ENCODE data around the gene TLL1.

The TLL1 gene

GRCh38 chr4:165877286-165877685 lies 4.2 kb downstream of the TLL1 start:
- no peak overlapping the region for H3K4me3 ChIP-seq (ENCODE audit: low read depth, low read length)
- no peak for TF ChIP-seq CTCF (IDR thresholded peaks at IDR 0.05; ENCODE audit: borderline replicate concordance, insufficient read depth, low read depth, low read length)

GRCh38 chr4:165879641-165880040 lies 6.6 kb downstream of the TLL1 start:
- no peak overlapping the region for H3K4me3 ChIP-seq (ENCODE audit: low read depth, low read length)
- no peak for TF ChIP-seq CTCF (IDR thresholded peaks at IDR 0.05; ENCODE audit: borderline replicate concordance, insufficient read depth, low read depth, low read length)

DNA sequence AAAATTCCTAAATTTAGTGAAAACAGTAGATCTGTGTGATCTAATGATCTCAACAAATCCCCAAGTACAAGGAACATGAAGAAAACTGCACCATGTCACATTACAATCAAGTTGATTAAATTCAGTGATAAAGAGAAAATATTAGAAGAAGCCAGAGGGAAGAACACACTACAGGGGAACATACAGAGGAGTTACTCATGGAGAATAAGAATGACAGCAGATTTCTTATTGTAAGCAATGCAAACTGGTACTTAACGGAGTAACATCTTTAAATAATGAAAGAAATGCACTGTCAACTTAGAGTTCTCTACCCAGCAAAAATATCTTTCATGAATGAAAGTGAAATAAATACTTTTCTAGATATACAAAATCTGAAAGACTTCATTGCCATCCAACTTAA lies 21.1 kb downstream of the TLL1 start:
- no peak for TF ChIP-seq CTCF (IDR thresholded peaks at IDR 0.05; ENCODE audit: borderline replicate concordance, insufficient read depth, low read depth, low read length)
- H3K4me3 ChIP-seq (ENCODE audit: low read depth, low read length), result no peak overlapping the region

- no peak overlapping the region for H3K4me3 ChIP-seq (ENCODE audit: low read depth, low read length)
- no peak for TF ChIP-seq CTCF (IDR thresholded peaks at IDR 0.05; ENCODE audit: borderline replicate concordance, insufficient read depth, low read depth, low read length)
These were observed 32.5 kb downstream of the TLL1 start for GRCh38 chr4:165905405-165906027.

DNA sequence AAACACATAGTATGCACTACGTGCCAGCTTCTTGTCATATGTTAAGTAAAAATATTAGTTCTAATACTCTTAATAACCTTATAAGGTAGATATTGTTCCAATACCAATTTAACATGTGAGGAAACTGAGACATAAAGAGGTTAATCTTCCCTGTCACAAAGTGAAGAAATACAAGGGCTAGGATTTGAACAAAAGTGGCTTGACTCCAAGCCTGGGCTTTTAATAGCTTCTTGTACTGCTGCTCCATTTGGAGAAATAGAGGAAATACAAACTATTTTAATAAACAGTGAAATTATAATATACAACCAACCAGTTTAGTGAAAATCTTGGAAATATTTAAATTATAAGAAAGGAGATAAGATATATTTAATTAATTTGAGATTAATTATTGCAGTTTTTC lies 33.2 kb downstream of the TLL1 start:
- no peak overlapping the region for H3K4me3 ChIP-seq (ENCODE audit: low read depth, low read length)
- no peak for TF ChIP-seq CTCF (IDR thresholded peaks at IDR 0.05; ENCODE audit: borderline replicate concordance, insufficient read depth, low read depth, low read length)

- TF ChIP-seq CTCF (IDR thresholded peaks at IDR 0.05; ENCODE audit: borderline replicate concordance, insufficient read depth, low read depth, low read length), result no peak
These were observed 36.9 kb downstream of the TLL1 start for GRCh38 chr4:165909947-165910346.

GRCh38 chr4:165915215-165915614 lies 42.2 kb downstream of the TLL1 start:
- TF ChIP-seq CTCF (IDR thresholded peaks at IDR 0.05; ENCODE audit: borderline replicate concordance, insufficient read depth, low read depth, low read length), result no peak

More at GRCh38 chr4:165909947-165910346, 36.9 kb downstream of the TLL1 start:
- H3K4me3 ChIP-seq (ENCODE audit: low read depth, low read length), result no peak overlapping the region

More at GRCh38 chr4:165915215-165915614, 42.2 kb downstream of the TLL1 start:
- no peak overlapping the region for H3K4me3 ChIP-seq (ENCODE audit: low read depth, low read length)

All from GM12875 (cell line).